ENCODE data around the gene FAIM2.

The FAIM2 gene

DNA sequence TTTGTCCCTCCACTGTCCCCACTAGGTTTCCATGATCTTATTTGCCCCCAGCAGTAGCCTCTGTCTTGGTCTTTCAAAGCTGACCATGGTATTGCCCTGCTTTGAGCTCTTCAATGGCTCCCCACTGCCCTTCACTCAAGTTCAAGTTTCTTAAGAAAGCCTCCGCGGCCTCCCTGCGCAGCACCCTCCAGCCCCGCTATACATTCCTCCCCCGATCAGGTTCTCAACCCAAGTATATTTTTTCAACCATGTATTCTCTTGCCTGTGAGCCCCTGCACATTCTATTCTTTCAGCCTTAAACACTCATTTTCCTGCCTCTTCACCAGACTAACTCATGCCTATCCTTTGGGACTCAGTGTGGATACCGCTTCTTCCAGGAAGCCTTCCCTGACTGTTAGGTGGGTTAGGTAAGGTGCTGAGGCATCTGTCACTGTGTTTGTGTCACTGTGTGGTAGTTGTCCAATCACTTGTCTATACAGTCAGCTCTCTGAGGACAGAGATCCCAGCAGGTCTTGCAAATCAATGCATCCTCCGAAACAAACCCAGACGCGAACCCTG lies 4.3 kb downstream of the FAIM2 start:
- H3K4me3 ChIP-seq (ENCODE audit: low read depth, low read length) = no peak overlapping the region

DNA sequence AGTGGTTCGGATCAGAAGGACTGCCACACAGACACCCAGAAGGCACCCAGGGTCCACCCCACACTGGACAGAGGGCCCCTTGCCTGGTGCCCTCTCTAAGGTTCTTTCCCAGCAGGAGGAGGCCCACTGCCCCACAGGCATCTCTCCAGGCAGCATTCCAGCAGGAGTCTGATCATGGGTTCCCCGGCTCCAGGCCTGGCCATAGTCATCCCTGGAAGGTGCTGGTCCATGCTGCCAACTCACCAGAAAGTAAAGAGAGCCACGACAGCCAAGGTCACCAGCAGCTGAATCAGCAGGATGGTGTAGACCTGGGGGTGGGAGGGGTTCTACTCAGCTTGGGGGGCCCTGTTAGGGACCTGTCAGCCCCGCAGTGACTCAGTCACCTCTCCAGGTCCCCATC lies 6.4 kb downstream of the FAIM2 start:
- H3K4me3 ChIP-seq (ENCODE audit: low read depth, low read length) = no peak overlapping the region

- no peak overlapping the region for H3K4me3 ChIP-seq (ENCODE audit: low read depth, low read length)
Measured at GRCh38 chr12:49895773-49896172, 7.9 kb downstream of the FAIM2 start.

DNA sequence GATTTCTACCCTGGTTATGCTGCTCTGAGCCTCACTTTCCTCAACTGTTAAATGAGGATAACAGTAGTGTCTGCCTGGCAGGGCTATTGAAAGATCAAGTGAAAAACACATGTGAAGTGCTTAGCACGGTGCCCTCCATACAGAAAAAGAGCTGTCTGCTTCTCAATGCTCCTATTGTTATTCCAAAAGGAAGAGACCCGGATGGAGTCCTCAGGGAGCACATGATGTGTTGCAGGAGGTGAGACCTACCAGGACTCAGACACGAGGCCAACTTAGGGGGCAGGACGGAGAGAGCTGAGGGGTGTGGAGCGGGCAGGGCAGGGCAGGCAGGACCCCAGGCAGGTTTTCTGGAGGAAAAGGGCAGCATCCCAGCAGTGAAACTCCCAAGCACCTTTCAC lies 8.9 kb downstream of the FAIM2 start:
- no peak overlapping the region for H3K4me3 ChIP-seq (ENCODE audit: low read depth, low read length)

- H3K4me3 ChIP-seq (ENCODE audit: low read depth, low read length) = no peak overlapping the region
Measured at GRCh38 chr12:49893753-49894750, 9.6 kb downstream of the FAIM2 start.

DNA sequence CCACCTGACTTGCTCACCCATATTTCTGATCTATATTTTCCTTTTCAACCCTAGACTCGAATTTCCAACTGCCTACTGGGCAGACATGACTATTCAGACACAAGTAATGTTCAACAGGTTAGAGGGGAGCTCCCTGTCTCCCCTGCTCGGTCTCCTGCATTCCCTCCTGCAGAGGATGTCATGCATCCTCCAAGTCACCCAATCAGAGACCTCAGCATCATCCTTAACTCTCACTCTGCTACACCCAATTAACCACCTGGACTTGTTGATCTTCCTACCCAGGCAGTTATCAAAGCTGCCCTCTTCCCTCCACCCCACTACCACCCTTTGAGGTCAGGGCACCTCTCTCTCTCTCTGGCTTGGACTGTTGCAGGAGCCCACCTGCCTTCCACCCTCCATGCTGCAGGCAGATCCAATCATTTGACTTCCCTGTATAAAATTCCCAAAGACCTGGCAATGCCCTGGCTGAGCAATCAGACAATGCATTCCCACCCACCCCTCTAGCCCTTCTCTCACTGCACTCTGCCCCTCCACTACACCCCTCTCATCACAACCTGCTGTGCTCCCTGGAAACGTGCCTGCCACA lies 10.9 kb downstream of the FAIM2 start:
- H3K4me3 ChIP-seq (ENCODE audit: low read depth, low read length) = no peak overlapping the region

DNA sequence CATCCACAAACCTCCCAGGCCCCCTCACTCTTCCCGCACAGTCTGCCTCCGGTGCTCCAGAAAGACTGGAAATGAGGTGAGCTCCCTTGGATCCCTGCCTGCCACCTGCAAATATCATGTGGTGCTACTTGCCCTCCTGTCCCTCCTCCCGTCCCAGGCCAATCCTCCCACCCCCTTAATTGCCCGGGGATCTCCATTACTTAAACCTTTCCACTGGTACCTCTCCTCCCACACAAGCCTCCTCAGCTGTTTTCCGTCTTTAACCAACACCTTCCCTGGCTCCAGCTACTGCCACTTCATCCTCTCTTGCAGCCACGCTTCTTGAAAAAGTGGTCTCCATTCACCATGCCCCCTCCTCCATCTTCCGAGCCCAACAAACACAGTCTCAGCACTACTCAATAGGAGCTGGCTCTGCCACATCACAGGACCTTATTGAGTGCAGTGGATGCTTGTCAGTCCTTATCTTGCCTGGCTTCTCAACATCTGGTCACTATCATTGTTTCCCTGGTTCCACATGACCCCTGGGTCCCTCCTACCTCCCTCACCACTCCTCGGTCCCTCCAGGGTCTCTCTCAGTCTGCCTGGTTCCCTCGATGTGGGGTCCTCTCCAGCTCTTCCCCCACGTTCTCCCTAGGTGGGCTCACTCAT lies 11.5 kb downstream of the FAIM2 start:
- no peak overlapping the region for H3K4me3 ChIP-seq (ENCODE audit: low read depth, low read length)

DNA sequence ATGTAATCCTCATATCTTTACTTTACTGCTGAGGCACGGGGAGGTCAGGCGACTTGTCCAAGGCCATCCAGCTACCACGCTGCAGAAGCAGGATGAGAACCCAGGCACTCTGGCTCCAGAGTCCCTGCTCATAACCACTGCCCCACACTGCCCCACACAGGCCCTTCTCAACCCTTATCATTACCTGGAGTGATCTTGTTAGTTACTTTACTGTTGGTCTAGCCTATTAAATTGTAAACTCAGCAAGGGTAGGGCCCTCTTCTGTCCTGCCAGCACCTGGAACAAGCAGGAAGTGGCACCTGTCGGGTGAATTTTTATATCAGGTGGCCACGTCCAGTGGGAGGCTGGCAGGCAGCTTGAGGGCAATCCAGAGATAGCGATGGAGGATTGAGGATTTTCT lies 12.2 kb downstream of the FAIM2 start:
- no peak overlapping the region for H3K4me3 ChIP-seq (ENCODE audit: low read depth, low read length)

GRCh38 chr12:49891012-49891411 lies 12.7 kb downstream of the FAIM2 start:
- H3K4me3 ChIP-seq (ENCODE audit: low read depth, low read length) = no peak overlapping the region

DNA sequence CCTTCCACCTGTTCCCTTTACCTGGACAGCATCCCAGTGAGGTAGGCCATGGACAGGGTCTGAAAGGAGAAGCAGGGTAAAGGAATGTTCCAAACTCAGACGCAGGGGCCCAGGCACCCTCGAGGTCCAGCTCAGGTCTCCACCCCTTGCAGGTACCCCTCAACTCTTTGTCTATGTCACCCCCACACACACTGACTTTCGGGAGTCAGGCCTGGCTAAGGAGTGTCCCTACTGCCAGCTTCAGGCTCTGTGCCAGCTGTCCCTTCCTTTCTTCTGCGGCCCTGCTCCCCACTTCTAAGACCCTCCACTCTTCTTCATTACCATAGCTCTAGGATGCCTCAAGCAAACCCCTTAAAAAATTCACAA lies 13.6 kb downstream of the FAIM2 start:
- H3K4me3 ChIP-seq (ENCODE audit: low read depth, low read length) = no peak overlapping the region

DNA sequence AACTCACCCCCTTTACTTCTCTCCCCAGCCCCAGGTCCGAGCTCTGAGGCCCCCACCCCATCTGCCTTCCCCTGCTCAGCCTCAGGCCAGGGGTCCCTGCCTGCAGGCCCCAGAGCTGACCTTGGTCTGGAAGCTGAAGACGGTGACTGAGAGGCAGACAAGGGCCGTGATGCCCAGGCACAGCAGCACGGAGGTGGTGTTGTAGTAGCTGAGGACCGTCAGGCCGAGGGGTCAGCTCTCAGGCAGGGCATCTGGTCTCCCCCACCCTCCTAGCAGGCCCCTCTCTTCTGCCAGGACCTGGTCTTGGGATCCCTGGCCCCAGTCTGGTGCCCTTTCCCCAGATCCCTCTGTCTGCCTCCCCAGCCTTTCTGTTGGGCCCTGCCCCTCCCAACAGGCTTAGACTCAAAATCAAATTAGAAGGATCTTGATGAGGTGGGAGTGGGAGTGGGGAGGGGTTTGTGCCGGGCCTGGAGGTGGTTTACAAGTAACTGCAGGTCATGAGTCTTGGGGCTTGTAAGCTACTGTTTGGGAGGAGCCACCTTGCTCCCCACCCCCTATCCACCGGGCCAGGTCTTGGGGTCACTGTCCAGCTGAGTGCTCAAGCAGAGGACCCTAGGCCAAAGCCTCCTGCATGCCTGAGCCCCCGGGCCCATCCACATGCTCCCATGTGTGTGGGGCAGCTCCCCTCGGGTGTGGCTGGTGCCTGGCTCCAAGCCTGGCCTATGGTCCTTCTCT lies 14.2 kb downstream of the FAIM2 start:
- no peak overlapping the region for H3K4me3 ChIP-seq (ENCODE audit: low read depth, low read length)

- no peak overlapping the region for H3K4me3 ChIP-seq (ENCODE audit: low read depth, low read length)
Measured at GRCh38 chr12:49888461-49889151, 15.1 kb downstream of the FAIM2 start.

- no peak overlapping the region for H3K4me3 ChIP-seq (ENCODE audit: low read depth, low read length)
Measured at GRCh38 chr12:49887536-49888401, 15.9 kb downstream of the FAIM2 start.

GRCh38 chr12:49887091-49887490 lies 16.6 kb downstream of the FAIM2 start:
- no peak overlapping the region for H3K4me3 ChIP-seq (ENCODE audit: low read depth, low read length)

- no peak overlapping the region for H3K4me3 ChIP-seq (ENCODE audit: low read depth, low read length)
Measured at GRCh38 chr12:49885663-49886461, 17.8 kb downstream of the FAIM2 start.

- no peak overlapping the region for H3K4me3 ChIP-seq (ENCODE audit: low read depth, low read length)
Measured at GRCh38 chr12:49885118-49885517, 18.6 kb downstream of the FAIM2 start.

DNA sequence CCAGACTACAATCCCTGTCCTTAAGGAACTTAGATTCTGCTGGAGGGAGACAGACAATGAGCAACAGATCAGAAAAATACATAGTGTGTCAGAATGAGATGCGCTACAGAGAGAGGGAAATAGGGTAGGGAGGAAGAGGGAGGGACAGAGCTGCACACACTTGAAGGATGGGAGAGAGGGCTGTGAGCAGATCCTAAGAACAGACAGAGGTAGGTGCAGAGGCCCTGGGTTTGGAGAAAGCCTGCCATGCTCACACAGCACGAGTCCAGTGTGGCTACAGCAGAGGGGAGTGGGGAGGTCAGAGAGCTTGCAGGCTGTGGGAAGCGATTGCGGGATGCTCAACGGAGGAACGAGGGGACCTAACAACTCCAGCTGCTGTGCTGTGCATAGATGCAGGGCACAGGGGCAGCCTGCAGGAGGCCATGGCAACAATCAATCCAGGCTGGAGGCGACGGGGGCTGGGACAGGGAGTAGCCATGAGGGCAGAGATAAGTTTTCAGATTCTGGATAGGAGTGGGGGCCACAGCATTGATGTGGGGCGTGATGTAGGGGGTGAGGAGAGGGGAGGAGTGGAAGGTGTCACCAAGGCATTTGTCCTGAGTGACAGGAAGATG lies 20.7 kb downstream of the FAIM2 start:
- no peak overlapping the region for H3K4me3 ChIP-seq (ENCODE audit: low read depth, low read length)

- H3K4me3 ChIP-seq (ENCODE audit: low read depth, low read length) = no peak overlapping the region
Measured at GRCh38 chr12:49882248-49882850, 21.4 kb downstream of the FAIM2 start.

Measured in iPS-11a (cell line).